HEK293 (cell line): ENCODE results near the gene KIAA0825.

ENCODE experiments used
- CTCF ChIA-PET: fragments of 350-600 bp; formaldehyde crosslinking; extraction: SDS; loops from one replicate; lab custom pipeline; 2021; ENCODE audit warnings: antibody characterized with exemption; lab: Yijun Ruan, JAX
- POLR2A ChIA-PET: fragments of 300-600 bp; formaldehyde crosslinking; extraction: SDS; loops from one replicate; lab custom pipeline; 2020; ENCODE audit warnings: antibody characterized with exemption, inconsistent platforms; lab: Yijun Ruan, JAX
- H3K27ac ChIP-seq: fragments of 200-500 bp; sonication (Bioruptor generic); 2 replicates; pipeline ENCODE4 v1.5.1; 2014; ENCODE audit warnings: low read depth, low read length, control low read depth, inconsistent platforms; ENCODE audit errors: extremely low read depth
- H3K36me3 ChIP-seq, 2 experiments: fragments of 200-500 bp in 1 of 2; sonication (Bioruptor generic) in 1 of 2; 1 replicate in 1 of 2; 2 replicates in 1 of 2; pipeline ENCODE4 v1.5.1; 2014 to 2017; ENCODE audit warnings: inconsistent platforms in 2 of 2, low read length in 2 of 2; ENCODE audit not compliant: control insufficient read depth in 2 of 2, insufficient read depth in 1 of 2
- H3K4me1 ChIP-seq: fragments of 200-500 bp; sonication (Bioruptor generic); 2 replicates; pipeline ENCODE4 v1.5.1; 2014; ENCODE audit warnings: mild to moderate bottlenecking, low read length, inconsistent platforms; ENCODE audit not compliant: control insufficient read depth, insufficient read depth
- H3K4me3 ChIP-seq: 2 replicates; pipeline ENCODE4 v1.5.1; 2011; ENCODE audit warnings: low read depth, mild to moderate bottlenecking, control low read depth, low read length, moderate library complexity
- H3K9me3 ChIP-seq: fragments of 200-500 bp; sonication (Bioruptor generic); 2 replicates; pipeline ENCODE4 v1.5.1; 2014; ENCODE audit warnings: low read depth, low read length, inconsistent platforms; ENCODE audit not compliant: control insufficient read depth, insufficient read depth
- CTCF ChIP-seq: fragments of 450-650 bp; formaldehyde crosslinking; IDR thresholded peaks from 2 replicates; pipeline ENCODE4 v1.5.1; 2016; ENCODE audit warnings: missing biosample characterization, missing genetic modification characterization
- HIC1 ChIP-seq: fragments of 450-650 bp; formaldehyde crosslinking; IDR thresholded peaks from 2 replicates; pipeline ENCODE4 v1.5.1; 2016; ENCODE audit warnings: missing biosample characterization, missing genetic modification characterization
- MZF1 ChIP-seq: fragments of 450-650 bp; formaldehyde crosslinking; IDR thresholded peaks from 2 replicates; pipeline ENCODE4 v1.5.1; 2017; ENCODE audit warnings: missing biosample characterization, missing genetic modification characterization, borderline replicate concordance
- SETDB1 ChIP-seq: IDR thresholded peaks from one replicate; pipeline ENCODE4 v1.6.1; 2017; ENCODE audit warnings: mild to moderate bottlenecking, low read length, moderate library complexity, mixed read lengths; ENCODE audit not compliant: insufficient read length
- YY2 ChIP-seq: fragments of 450-650 bp; formaldehyde crosslinking; IDR thresholded peaks from 2 replicates; pipeline ENCODE4 v1.5.1; 2016; ENCODE audit warnings: missing biosample characterization, missing genetic modification characterization
- ZBTB44 ChIP-seq: fragments of 450-650 bp; IDR thresholded peaks from 2 replicates; pipeline ENCODE4 v1.5.1; 2018; ENCODE audit warnings: missing biosample characterization, mild to moderate bottlenecking, missing genetic modification characterization
- ZFP69B ChIP-seq: fragments of 450-650 bp; formaldehyde crosslinking; IDR thresholded peaks from 2 replicates; pipeline ENCODE4 v1.5.1; 2016; ENCODE audit warnings: missing biosample characterization, missing genetic modification characterization
- ZNF114 ChIP-seq: fragments of 450-650 bp; formaldehyde crosslinking; IDR thresholded peaks from 2 replicates; pipeline ENCODE4 v1.5.0; 2017; ENCODE audit warnings: missing biosample characterization, missing genetic modification characterization
- ZNF174 ChIP-seq: fragments of 450-650 bp; formaldehyde crosslinking; IDR thresholded peaks from 2 replicates; pipeline ENCODE4 v1.5.0; 2017; ENCODE audit warnings: missing biosample characterization, mild to moderate bottlenecking, missing genetic modification characterization
- ZNF221 ChIP-seq: fragments of 450-650 bp; formaldehyde crosslinking; IDR thresholded peaks from 2 replicates; pipeline ENCODE4 v1.5.1; 2017; ENCODE audit warnings: missing biosample characterization, missing genetic modification characterization, borderline replicate concordance
- ZNF394 ChIP-seq: fragments of 450-650 bp; formaldehyde crosslinking; IDR thresholded peaks from 2 replicates; pipeline ENCODE4 v1.5.1; 2016; ENCODE audit warnings: missing biosample characterization, missing genetic modification characterization, mild to moderate bottlenecking, moderate library complexity, borderline replicate concordance
- ZNF501 ChIP-seq: fragments of 450-650 bp; formaldehyde crosslinking; IDR thresholded peaks from 2 replicates; pipeline ENCODE4 v1.5.1; 2016; ENCODE audit warnings: missing biosample characterization, missing genetic modification characterization
- ZNF510 ChIP-seq: fragments of 450-650 bp; formaldehyde crosslinking; IDR thresholded peaks from 2 replicates; pipeline ENCODE4 v1.5.1; 2018; ENCODE audit warnings: mild to moderate bottlenecking, missing genetic modification characterization, missing biosample characterization; ENCODE audit not compliant: insufficient replicate concordance
- ZNF580 ChIP-seq: fragments of 450-650 bp; formaldehyde crosslinking; IDR thresholded peaks from 2 replicates; pipeline ENCODE4 v1.5.1; 2016; ENCODE audit warnings: missing biosample characterization, missing genetic modification characterization
- ZNF600 ChIP-seq: fragments of 450-650 bp; formaldehyde crosslinking; IDR thresholded peaks from 2 replicates; pipeline ENCODE4 v1.5.1; 2016; ENCODE audit warnings: missing biosample characterization, missing genetic modification characterization
- ZNF610 ChIP-seq: fragments of 450-650 bp; formaldehyde crosslinking; IDR thresholded peaks from 2 replicates; pipeline ENCODE4 v1.5.1; 2016; ENCODE audit warnings: missing biosample characterization, missing genetic modification characterization, borderline replicate concordance
- ZNF626 ChIP-seq: fragments of 450-650 bp; sonication (Bioruptor Pico); formaldehyde crosslinking; IDR thresholded peaks from 2 replicates; pipeline ENCODE4 v1.5.1; 2018; ENCODE audit warnings: missing biosample characterization, missing genetic modification characterization, inconsistent platforms

Gene KIAA0825

GRCh38 chr5:94212476-94212875, 405.9 kb downstream of the KIAA0825 start (continued):
- TF ChIP-seq ZBTB44 (tag by site-specific recombination) (no peak), SETDB1 (no peak), ZNF626 (tag by site-specific recombination) (no peak), CTCF (tag by site-specific recombination) (no peak), ZNF510 (tag by site-specific recombination) (no peak), ZNF580 (tag by site-specific recombination) (no peak), ZNF114 (tag by site-specific recombination) (no peak), ZNF221 (tag by site-specific recombination) (no peak), ZFP69B (tag by site-specific recombination) (no peak), ZNF394 (tag by site-specific recombination) (no peak)
- TF ChIP-seq, all 188 proteins: peak for 0

GRCh38 chr5:94209774-94210355, 408.5 kb downstream of the KIAA0825 start:
- no peak overlapping the region for H3K4me3 ChIP-seq
- ChIA-PET POLR2A (no interaction called here), CTCF (interaction anchor here (0.7 kb wide), 1 partner anchor 528 kb away, joined by 3 read pairs; no protein-coding TSS in a partner anchor)
- no peaks in the 10 kb centered on the region for H3K36me3 ChIP-seq
- H3K27ac ChIP-seq, result no peak overlapping the region
- no peak for TF ChIP-seq HIC1 (tag by site-specific recombination)
- no peak for TF ChIP-seq ZNF501 (tag by site-specific recombination)
- no peak for TF ChIP-seq ZNF174 (tag by site-specific recombination)
- no peak for TF ChIP-seq YY2 (tag by site-specific recombination)
- no peak for TF ChIP-seq ZNF610 (tag by site-specific recombination)
- TF ChIP-seq MZF1 (tag by site-specific recombination), result no peak
- no peaks in the 10 kb centered on the region for H3K4me1 ChIP-seq
- H3K9me3 ChIP-seq, result no peaks in the 10 kb centered on the region

- CTCF ChIA-PET, result interaction anchor here (0.7 kb wide), 1 partner anchor 529 kb away, joined by 3 read pairs; no protein-coding TSS in a partner anchor
- Histone ChIP-seq H3K27ac (no peak overlapping the region), H3K36me3 (no peaks in the 10 kb centered on the region), H3K4me3 (no peak overlapping the region), H3K4me1 (no peaks in the 10 kb centered on the region), H3K9me3 (no peaks in the 10 kb centered on the region)
- no peak for TF ChIP-seq ZNF600 (tag by site-specific recombination)
- POLR2A ChIA-PET, result no interaction called here
These were observed 409.1 kb downstream of the KIAA0825 start for GRCh38 chr5:94209272-94209671.
